ENCODE data around the gene C16orf96. TPM values are rescaled to one million over a fixed set of nuclear protein-coding genes. Genes with fewer than 3 reads are reported as not detected.

The C16orf96 gene
- total RNA-seq, 2 experiments from 2014 or later = 0.16 to 0.32 TPM

DNA sequence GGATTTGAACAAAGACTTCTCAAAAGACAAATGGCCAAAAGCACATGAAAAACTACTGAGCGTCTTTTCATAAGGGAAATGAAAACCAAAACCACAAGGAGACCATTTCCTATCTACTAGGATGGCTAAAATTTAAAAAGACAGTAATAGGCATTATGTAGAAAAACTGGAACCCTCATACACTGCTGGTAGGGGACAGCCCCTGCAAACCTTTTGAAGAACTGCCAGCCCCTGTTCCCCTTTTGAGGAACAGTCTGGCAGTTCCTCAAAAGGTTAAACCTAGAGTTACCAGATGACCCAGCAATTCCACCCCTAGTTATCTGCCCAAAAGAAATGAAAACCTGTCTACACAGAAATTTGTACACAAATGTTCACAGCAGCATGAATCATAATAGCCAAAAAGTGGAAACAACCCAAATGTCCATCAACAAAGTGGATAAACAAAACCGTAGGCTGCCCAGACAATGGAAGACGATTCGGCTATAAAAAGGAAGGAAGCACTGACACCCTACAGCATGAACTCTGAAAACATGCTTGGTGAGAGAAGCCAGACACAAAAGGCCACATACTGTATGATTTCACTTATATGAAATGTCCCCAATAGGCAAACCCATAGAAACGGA lies 40.4 kb upstream of the C16orf96 start:
- ATAC-seq (peak; percentile 66), DNase-seq (no peak)
- H3K4me1 Mint-ChIP-seq (ENCODE audit: low read depth) = peaks cover 44% of the 10 kb centered on the region
- H3K27ac Mint-ChIP-seq = peak overlapping the region; percentile 89
- ChIA-PET POLR2A (no interaction called here), CTCF (interaction anchor here (1.4 to 2.5 kb wide), 4 partner anchors 10 to 70 kb away, joined by 5 to 24 read pairs (median 8); partner anchors contain the start of gene CDIP1)
- intact Hi-C loops (cut with micrococcal nuclease) = no loop called here
- H3K36me3 Mint-ChIP-seq (ENCODE audit: low read depth) = peaks cover 16% of the 10 kb centered on the region
- H3K27me3 Mint-ChIP-seq = no peaks in the 10 kb centered on the region
- no peaks in the 10 kb centered on the region for H3K9me3 Mint-ChIP-seq
- TF ChIP-seq, protein P1, sequence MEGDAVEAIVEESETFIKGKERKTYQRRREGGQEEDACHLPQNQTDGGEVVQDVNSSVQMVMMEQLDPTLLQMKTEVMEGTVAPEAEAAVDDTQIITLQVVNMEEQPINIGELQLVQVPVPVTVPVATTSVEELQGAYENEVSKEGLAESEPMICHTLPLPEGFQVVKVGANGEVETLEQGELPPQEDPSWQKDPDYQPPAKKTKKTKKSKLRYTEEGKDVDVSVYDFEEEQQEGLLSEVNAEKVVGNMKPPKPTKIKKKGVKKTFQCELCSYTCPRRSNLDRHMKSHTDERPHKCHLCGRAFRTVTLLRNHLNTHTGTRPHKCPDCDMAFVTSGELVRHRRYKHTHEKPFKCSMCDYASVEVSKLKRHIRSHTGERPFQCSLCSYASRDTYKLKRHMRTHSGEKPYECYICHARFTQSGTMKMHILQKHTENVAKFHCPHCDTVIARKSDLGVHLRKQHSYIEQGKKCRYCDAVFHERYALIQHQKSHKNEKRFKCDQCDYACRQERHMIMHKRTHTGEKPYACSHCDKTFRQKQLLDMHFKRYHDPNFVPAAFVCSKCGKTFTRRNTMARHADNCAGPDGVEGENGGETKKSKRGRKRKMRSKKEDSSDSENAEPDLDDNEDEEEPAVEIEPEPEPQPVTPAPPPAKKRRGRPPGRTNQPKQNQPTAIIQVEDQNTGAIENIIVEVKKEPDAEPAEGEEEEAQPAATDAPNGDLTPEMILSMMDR (IDR thresholded peaks at IDR 0.05) = no peak
- peak overlapping the region; percentile 31 for H3K4me3 Mint-ChIP-seq

DNA sequence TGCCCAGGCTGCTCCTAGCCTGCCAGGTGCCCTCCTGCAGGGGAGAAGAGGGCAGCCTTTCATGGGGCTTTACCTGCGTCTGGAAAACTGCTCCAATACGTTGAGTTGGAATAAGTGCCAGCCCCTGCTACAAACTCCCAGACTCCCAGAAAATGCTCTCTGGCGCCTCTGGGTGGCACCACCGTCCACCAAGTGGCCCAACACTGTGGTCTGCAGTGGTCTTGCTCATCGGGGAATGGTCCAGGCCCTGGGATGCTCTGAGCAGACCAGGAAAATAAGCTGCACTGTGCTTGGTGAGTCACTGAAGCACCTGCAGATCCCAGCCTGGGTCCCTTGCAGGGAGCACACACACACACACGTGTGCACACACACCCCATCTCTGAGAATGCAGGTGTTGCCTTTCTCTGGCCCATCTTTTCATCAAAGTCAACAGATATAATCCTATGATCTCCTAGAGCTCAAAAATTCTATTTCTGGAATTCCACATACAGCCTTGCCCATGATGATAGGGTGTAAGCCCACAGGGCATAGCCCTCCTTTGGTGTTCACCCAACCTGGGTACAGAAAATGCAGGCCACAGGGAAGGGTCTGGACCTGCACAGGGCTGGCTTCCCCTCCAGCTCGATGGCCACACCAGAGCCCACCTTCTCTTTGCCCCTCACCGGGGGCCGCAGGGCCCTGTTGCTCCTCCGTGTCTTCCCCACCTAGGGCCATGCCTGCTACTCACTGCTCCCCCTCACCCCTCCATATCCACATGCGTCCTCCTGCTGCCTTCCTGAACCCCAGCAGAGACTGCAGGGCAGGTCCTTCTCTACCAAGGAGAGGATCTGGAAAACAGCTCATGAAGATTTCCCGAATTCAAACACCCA lies 38.1 kb upstream of the C16orf96 start:
- Mint-ChIP-seq H3K4me3 (no peak overlapping the region), H3K4me1 (ENCODE audit: low read depth) (peaks cover 35% of the 10 kb centered on the region), H3K9me3 (no peaks in the 10 kb centered on the region), H3K27me3 (no peaks in the 10 kb centered on the region), H3K27ac (no peak overlapping the region), H3K36me3 (ENCODE audit: low read depth) (peaks cover 2% of the 10 kb centered on the region)
- CTCF ChIA-PET = interaction anchor here (1.0 to 2.7 kb wide), 7 partner anchors 8 to 106 kb away, joined by 3 to 23 read pairs (median 5); partner anchors contain the start of gene NMRAL1
- intact Hi-C loops (cut with micrococcal nuclease) = no loop called here
- TF ChIP-seq, protein P1 (IDR thresholded peaks at IDR 0.05) = peak; percentile 49
- DNase-seq (peak; percentile 27), ATAC-seq (no peak)
- POLR2A ChIA-PET = interaction anchor here (1.3 kb wide), 1 partner anchor 11 kb away, joined by 3 read pairs; no protein-coding TSS in a partner anchor

DNA sequence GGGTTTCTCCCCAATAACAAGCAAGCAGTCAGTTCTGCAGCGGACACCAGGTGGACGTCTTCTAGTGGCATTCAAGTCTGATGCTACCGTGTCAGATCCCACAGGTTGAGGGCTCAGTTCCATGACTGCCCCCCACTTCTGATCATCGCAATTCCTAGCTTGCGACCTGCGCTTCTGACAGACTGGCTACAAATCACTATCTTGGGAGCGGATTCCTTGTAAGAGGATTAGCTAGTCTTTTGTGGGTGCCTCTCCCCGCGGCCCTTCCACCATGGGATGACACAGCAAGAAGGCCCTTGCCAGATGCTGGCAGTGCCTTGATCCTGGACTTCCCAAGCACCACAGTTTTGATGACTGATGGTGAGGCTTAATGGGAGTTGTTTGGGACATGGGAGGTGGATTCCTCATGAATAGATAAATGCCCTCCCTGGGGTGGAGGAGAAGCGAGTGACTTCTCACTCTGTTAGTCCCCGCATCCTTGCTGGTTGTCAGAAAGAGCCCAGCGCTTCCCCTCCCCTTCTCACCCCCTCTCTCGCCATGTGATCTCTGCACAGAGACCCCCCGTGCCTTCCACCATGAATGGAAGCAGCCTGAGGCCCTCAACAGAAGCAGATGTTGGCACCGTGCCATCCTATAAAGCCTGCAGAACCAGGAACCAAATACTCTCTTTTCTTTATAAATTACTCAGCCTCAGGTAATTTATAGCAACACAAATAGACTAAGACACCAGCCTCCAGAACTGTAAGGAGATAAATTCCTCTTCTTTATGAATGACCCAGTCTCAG lies 36.7 kb upstream of the C16orf96 start:
- no peaks in the 10 kb centered on the region for H3K9me3 Mint-ChIP-seq
- no peak overlapping the region for H3K4me3 Mint-ChIP-seq
- H3K4me1 Mint-ChIP-seq (ENCODE audit: low read depth) = peaks cover 24% of the 10 kb centered on the region
- no peak for DNase-seq
- intact Hi-C loops (cut with micrococcal nuclease) = no loop called here
- no peak for ATAC-seq
- H3K27me3 Mint-ChIP-seq = no peaks in the 10 kb centered on the region
- ChIA-PET CTCF (interaction anchor here (1.0 to 2.7 kb wide), 5 partner anchors 10 to 66 kb away, joined by 3 to 23 read pairs (median 7); no protein-coding TSS in a partner anchor), POLR2A (interaction anchor here (1.3 kb wide), 1 partner anchor 10 kb away, joined by 3 read pairs; no protein-coding TSS in a partner anchor)
- H3K36me3 Mint-ChIP-seq (ENCODE audit: low read depth) = no peaks in the 10 kb centered on the region
- H3K27ac Mint-ChIP-seq = no peak overlapping the region
- TF ChIP-seq, protein P1 (IDR thresholded peaks at IDR 0.05) = no peak

DNA sequence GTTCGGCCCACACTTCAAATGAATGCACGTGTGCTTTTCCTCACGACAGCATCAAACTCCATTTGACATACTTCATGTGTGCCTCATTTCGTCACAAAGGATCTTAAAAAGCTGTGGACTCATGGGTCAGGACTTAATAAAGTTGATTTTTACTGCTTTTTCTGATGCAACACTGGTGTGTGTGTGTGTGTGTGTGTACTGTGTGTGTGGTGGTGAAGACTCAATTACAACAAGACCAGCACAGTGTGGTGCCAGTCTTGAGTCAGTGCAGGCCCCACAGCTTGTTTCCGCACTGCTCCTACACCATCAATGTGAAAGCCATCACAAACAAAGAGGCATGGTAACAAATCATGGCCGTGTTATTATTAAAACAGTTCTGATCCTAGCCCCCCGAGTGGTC lies 35.2 kb upstream of the C16orf96 start:
- CTCF ChIA-PET = interaction anchor here (0.8 kb wide), 1 partner anchor 28 kb away, joined by 3 read pairs; no protein-coding TSS in a partner anchor
- no peak for DNase-seq

More for the DNA sequence above, 35.2 kb upstream of the C16orf96 start:
- no peak for ATAC-seq
- TF ChIP-seq, protein P1 (IDR thresholded peaks at IDR 0.05) = no peak
- Mint-ChIP-seq H3K4me3 (no peak overlapping the region), H3K36me3 (ENCODE audit: low read depth) (no peaks in the 10 kb centered on the region), H3K9me3 (no peaks in the 10 kb centered on the region), H3K27ac (no peak overlapping the region), H3K27me3 (no peaks in the 10 kb centered on the region), H3K4me1 (ENCODE audit: low read depth) (peaks cover 12% of the 10 kb centered on the region)
- POLR2A ChIA-PET = no interaction called here
- intact Hi-C loops (cut with micrococcal nuclease) = no loop called here
